Cardiac muscle cell (in vitro differentiated cells and primary cell): ENCODE measurements around the gene CAST. TPM values are rescaled to one million over a fixed set of nuclear protein-coding genes. Genes with fewer than 3 reads are reported as not detected.

ENCODE experiments used
- DNase-seq, 2 donors: peaks; one replicate each; pipeline versions ENCODE4 v3.0.0 to v3.0.0-alpha.2; 2010 to 2017; ENCODE audit warnings: low read depth in 1 of 2, low spot score in 1 of 2
- H3K27ac ChIP-seq: fragments of 200-600 bp; sonication (generic); 2 replicates; pipeline ENCODE4 v1.5.1; 2016
- H3K27me3 ChIP-seq: fragments of 200-600 bp; sonication (generic); 2 replicates; pipeline ENCODE4 v1.6.0; 2016; ENCODE audit warnings: control low read depth
- H3K36me3 ChIP-seq: fragments of 200-600 bp; sonication (generic); 2 replicates; pipeline ENCODE4 v1.5.1; 2016; ENCODE audit warnings: control low read depth
- H3K4me1 ChIP-seq: fragments of 200-600 bp; sonication (generic); 2 replicates; pipeline ENCODE4 v1.8.1; 2017; ENCODE audit warnings: low read depth, mild to moderate bottlenecking, mixed run types
- H3K4me3 ChIP-seq: fragments of 200-600 bp; sonication (generic); 2 replicates; pipeline ENCODE4 v1.5.1; 2016; ENCODE audit warnings: mild to moderate bottlenecking
- H3K9me3 ChIP-seq: fragments of 200-600 bp; sonication (generic); 2 replicates; pipeline ENCODE4 v1.5.1; 2017; ENCODE audit warnings: low read depth, mild to moderate bottlenecking, control low read depth
- polyA plus RNA-seq: library from polyadenylated mRNA; unstranded; fragments of >200 nt; fragmentation: Nextera tagmentation; extraction: Ambion mirVana; gene quantifications from 2 replicates; pipeline ENCODE4 v1.2.1, GENCODE V29; 2016
- total RNA-seq: library from RNA; depleted of rRNA; stranded (reverse); fragments of >200 nt; gene quantifications from 2 replicates; pipeline ENCODE4 v1.2.3, GENCODE V29; 2016
- TF ChIP-seq, protein P1 (sequence below): IDR thresholded peaks from 2 replicates; pipeline ENCODE4 v1.5.1; 2012; ENCODE audit warnings: low read depth, mild to moderate bottlenecking, low read length

The CAST gene
- total and polyA plus RNA-seq, 2 experiments from 2014 or later: 85.2 to 101 TPM

DNA sequence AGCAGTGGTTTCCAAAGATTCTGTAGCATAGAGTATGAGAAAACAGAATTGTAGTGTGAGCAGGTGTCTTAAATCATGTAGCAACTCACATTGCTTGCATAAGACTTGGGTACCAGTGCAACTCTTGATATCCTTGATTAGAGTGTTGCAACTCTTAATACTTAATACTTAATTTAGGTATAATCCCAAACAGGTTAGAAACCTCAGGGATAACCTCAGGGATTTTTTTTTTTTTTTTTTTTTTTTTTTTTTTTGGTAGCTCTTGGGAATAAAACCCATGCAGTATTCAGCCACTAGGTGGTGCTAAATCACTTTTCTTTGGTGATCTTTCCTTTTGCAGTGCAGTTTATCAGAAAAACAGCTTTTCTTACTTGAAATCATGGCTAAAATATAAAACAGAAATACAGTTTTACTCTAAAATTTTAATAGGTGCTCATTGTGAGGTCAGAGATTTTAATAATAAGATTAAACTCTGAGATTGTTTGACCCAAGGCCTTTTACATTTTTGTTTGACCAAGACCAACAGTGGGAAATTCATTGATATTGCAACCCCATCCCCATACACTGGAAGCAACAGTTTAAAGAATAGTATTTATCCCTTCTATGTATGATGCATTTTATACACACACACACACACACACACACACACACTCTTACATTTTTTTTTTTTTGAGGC, 90.3 kb downstream of the CAST start:
- TF ChIP-seq, protein P1, sequence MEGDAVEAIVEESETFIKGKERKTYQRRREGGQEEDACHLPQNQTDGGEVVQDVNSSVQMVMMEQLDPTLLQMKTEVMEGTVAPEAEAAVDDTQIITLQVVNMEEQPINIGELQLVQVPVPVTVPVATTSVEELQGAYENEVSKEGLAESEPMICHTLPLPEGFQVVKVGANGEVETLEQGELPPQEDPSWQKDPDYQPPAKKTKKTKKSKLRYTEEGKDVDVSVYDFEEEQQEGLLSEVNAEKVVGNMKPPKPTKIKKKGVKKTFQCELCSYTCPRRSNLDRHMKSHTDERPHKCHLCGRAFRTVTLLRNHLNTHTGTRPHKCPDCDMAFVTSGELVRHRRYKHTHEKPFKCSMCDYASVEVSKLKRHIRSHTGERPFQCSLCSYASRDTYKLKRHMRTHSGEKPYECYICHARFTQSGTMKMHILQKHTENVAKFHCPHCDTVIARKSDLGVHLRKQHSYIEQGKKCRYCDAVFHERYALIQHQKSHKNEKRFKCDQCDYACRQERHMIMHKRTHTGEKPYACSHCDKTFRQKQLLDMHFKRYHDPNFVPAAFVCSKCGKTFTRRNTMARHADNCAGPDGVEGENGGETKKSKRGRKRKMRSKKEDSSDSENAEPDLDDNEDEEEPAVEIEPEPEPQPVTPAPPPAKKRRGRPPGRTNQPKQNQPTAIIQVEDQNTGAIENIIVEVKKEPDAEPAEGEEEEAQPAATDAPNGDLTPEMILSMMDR: peak; percentile 65
- peak; percentile 77 to 80 for DNase-seq
- Histone ChIP-seq H3K9me3 (no peaks in the 10 kb centered on the region), H3K27ac (no peak overlapping the region), H3K4me1 (no peaks in the 10 kb centered on the region), H3K4me3 (no peak overlapping the region), H3K36me3 (peaks cover 36% of the 10 kb centered on the region), H3K27me3 (no peaks in the 10 kb centered on the region)

DNA sequence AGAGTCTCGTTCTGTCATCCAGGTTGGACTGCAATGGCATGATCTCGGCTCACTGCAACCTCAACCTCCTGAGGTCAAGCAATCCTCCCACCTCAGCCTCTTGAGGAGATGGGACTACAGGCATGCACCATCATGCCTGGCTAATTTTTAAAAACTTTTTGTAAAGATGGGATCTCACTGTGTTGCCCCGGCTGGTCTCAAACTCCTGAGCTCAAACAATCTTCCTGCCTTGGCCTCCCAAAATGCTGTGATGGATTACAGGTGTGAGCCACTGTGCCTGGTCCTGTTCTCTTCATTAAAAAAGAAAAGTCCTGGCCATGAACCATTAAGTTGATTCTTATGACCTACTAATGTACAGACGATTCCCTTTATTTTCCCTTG, 90.8 kb downstream of the CAST start:
- TF ChIP-seq, protein P1: no peak
- H3K4me1 ChIP-seq: no peaks in the 10 kb centered on the region
- H3K9me3 ChIP-seq: no peaks in the 10 kb centered on the region
- H3K27ac ChIP-seq: no peak overlapping the region
- peaks cover 33% of the 10 kb centered on the region for H3K36me3 ChIP-seq
- H3K4me3 ChIP-seq: no peak overlapping the region
- DNase-seq: no peak
- no peaks in the 10 kb centered on the region for H3K27me3 ChIP-seq

DNA sequence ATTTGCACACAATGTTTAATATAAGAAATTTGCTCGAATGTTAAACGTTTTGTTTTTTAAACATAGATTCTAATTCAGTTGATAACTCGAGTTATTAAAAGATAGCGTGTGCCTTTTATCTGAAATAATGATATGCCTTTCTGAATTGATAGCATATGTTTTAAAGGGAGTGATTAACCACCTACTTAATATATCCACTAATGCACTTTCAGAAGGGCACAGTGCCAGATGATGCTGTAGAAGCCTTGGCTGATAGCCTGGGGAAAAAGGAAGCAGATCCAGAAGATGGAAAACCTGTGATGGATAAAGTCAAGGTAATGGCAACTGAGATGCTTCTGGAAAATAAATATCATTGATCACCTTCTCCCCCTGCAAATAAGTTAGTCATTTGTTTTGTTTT, 91.7 kb downstream of the CAST start:
- H3K9me3 ChIP-seq: no peaks in the 10 kb centered on the region
- H3K27ac ChIP-seq: no peak overlapping the region
- no peaks in the 10 kb centered on the region for H3K4me1 ChIP-seq
- no peaks in the 10 kb centered on the region for H3K27me3 ChIP-seq
- H3K36me3 ChIP-seq: peaks cover 39% of the 10 kb centered on the region
- no peak for DNase-seq
- TF ChIP-seq, protein P1: no peak
- no peak overlapping the region for H3K4me3 ChIP-seq

DNA sequence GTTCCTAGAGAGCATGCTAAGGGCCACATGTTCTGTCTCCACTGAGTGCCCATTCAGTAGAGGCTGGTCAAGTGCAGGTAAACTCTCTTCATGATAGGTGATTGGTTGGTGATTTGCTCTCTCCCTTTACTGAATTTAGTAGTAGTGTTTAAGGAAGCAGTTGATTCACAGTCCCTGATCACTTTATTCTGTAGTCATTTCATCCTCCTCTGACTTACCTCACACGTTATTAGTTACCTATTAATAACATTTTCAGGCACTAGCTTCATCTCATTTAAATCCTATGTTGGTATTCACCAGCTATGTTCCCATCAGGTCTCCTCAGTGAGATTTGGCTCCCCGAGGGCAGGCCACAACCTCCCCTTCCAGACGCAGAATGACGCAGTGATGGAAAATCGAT, 93.7 kb downstream of the CAST start:
- TF ChIP-seq, protein P1: no peak
- H3K9me3 ChIP-seq: no peaks in the 10 kb centered on the region
- H3K4me3 ChIP-seq: no peak overlapping the region
- H3K27me3 ChIP-seq: no peaks in the 10 kb centered on the region
- no peak overlapping the region for H3K27ac ChIP-seq
- no peaks in the 10 kb centered on the region for H3K4me1 ChIP-seq
- H3K36me3 ChIP-seq: peaks cover 41% of the 10 kb centered on the region
- no peak for DNase-seq

DNA sequence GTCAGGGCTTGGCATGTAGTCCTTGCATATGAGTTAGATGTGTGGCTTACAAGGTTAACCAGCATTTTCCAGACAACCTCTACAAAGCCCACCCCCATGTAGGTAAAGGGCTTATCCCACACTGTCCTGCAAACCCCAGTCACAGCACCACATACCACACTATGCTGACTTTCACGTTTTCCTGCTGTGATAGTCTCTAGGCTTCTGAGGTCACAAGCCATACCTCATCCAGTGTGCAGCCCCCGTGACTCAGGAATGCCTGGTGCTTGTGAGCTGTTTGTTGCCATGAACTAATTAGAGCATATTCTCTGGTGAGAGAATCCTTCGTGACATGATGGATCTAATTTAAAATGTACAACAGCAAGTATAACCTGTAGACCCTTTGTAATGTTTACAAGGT, 94.8 kb downstream of the CAST start:
- Histone ChIP-seq H3K27ac (no peak overlapping the region), H3K36me3 (peaks cover 44% of the 10 kb centered on the region), H3K4me1 (no peaks in the 10 kb centered on the region), H3K4me3 (no peak overlapping the region), H3K9me3 (no peaks in the 10 kb centered on the region), H3K27me3 (no peaks in the 10 kb centered on the region)
- TF ChIP-seq, protein P1: no peak
- DNase-seq: no peak

DNA sequence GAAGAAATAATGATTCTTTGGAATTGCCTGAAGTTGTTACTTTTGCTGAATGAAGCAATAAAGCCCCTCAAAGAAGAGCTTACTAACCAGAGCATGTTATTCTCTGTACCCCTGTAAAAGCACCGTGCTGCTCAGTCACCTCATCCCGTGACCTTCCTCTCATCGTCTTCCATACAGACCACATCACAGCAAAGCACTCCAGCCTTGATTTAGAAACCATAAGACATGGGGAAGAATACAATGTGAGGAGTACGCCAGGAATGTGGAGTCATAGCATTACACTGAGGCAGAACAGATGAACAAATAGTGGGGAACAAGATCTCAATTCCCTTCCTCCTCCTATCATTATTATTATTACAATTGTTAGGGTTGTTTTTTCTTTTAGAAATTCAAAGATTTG, 96.4 kb downstream of the CAST start:
- DNase-seq: no peak
- TF ChIP-seq, protein P1: no peak
- Histone ChIP-seq H3K4me1 (no peaks in the 10 kb centered on the region), H3K27ac (no peak overlapping the region), H3K4me3 (no peak overlapping the region), H3K9me3 (no peaks in the 10 kb centered on the region), H3K27me3 (no peaks in the 10 kb centered on the region), H3K36me3 (peaks cover 55% of the 10 kb centered on the region)
